ENCODE measurements around the gene ZNF26. TPM values are rescaled to one million over a fixed set of nuclear protein-coding genes. Genes with fewer than 3 reads are reported as not detected.

ZNF26 gene
- total RNA-seq, 4 donors from 2014 or later, result 8.4 to 25.5 (median 13.1) TPM

- no peak for ATAC-seq (ENCODE audit: low FRiP score)
- TF ChIP-seq CTCF (IDR thresholded peaks at IDR 0.05), result no peak
- no peak for DNase-seq (ENCODE audit: low spot score)
Observed at GRCh38 chr12:132945806-132946205, 40.4 kb upstream of the ZNF26 start.

DNA sequence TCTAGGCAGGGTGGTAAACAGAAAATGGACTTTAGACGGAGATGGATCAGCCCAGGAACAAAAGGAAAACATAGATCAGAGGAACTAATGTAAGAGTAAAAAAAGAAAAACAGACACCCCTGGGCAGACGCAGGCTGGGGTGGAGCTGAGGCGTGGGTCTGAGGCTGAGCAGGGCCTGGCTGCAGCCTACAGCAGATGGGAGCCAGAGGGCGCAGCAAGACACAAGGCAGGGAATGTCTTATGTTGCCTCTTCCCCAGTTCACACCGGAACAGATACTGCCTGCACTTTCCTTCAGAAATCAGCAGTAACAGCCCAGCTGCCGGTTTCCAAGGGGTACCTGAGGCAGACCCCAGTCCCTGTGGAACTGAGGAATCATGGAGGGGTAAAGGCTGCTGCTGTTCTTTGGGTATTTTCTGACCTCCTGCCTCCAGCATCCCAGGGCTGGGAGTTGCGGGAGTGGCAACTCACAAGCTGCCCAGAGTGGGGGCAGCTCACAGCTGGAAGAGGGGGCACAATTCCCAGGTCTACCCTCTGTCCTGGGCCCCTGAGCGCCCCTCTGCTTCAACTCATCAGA is 39.8 kb upstream of the ZNF26 start:
- ATAC-seq (ENCODE audit: low FRiP score) (no peak), DNase-seq (ENCODE audit: low spot score) (no peak)
- no peak for TF ChIP-seq CTCF (IDR thresholded peaks at IDR 0.05)

GRCh38 chr12:132948146-132949066 is 37.8 kb upstream of the ZNF26 start:
- no peak for TF ChIP-seq CTCF (IDR thresholded peaks at IDR 0.05)
- ATAC-seq (ENCODE audit: low FRiP score), result no peak
- no peak for DNase-seq (ENCODE audit: low spot score)

- no peak for ATAC-seq (ENCODE audit: low FRiP score)
- no peak for DNase-seq (ENCODE audit: low spot score)
- no peak for TF ChIP-seq CTCF (IDR thresholded peaks at IDR 0.05)
Observed at GRCh38 chr12:132949936-132950837, 36.0 kb upstream of the ZNF26 start.

DNA sequence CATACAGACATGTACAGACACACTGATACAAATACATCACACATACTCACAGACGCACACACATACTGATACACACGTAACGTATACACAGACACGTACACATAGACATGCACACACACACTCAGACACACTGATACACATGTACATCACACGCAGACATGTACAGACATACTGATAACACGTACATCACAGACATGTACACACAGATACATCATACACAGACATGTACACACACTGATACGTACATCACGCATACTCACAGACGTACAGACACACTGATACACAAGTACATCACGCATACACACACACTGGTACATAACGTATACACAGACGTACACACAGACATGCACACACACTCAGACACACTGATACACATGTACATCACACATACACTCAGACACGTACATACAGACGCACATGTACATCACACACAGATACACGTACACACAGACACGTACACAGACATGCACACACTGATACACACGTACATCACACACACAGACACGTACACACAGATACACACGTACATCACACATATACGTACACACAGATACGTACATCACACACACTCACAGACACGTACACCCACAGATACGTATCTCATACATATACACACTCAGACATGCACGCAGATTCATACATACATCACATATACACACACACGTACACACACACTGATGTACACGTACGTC is 35.2 kb upstream of the ZNF26 start:
- no peak for TF ChIP-seq CTCF (IDR thresholded peaks at IDR 0.05)
- ATAC-seq (ENCODE audit: low FRiP score) (no peak), DNase-seq (ENCODE audit: low spot score) (no peak)

GRCh38 chr12:132951649-132952048 is 34.5 kb upstream of the ZNF26 start:
- no peak for TF ChIP-seq CTCF (IDR thresholded peaks at IDR 0.05)
- ATAC-seq (ENCODE audit: low FRiP score) (no peak), DNase-seq (ENCODE audit: low spot score) (no peak)

All from omental fat pad (tissue), 4 donors.